Fibroblast of lung (primary cell): ENCODE measurements around the gene SPIN1. TPM values are rescaled to one million over a fixed set of nuclear protein-coding genes. Genes with fewer than 3 reads are reported as not detected.
"Not testable (repeated sequence)": the region's sequence is repeated elsewhere in the genome, so short reads cannot be mapped to it uniquely, and the experiment has no call there.

ENCODE experiments used
- DNase-seq, 2 donors: peaks; one replicate each; pipeline versions ENCODE4 v3.0.0 to v3.0.0-alpha.2; 2010; ENCODE audit warnings: low read depth in 2 of 2
- H2AFZ ChIP-seq: 2 replicates; pipeline ENCODE4 v1.5.1; 2012; ENCODE audit warnings: low read length, control low read depth, inconsistent platforms
- H3K27ac ChIP-seq: 2 replicates; pipeline ENCODE4 v1.5.1; 2011; ENCODE audit warnings: low read length, control low read depth; ENCODE audit not compliant: insufficient read depth
- H3K27me3 ChIP-seq: 2 replicates; pipeline ENCODE4 v1.5.1; 2011; ENCODE audit warnings: mild to moderate bottlenecking, low read length; ENCODE audit not compliant: control insufficient read depth, insufficient read depth
- H3K36me3 ChIP-seq: 2 replicates; pipeline ENCODE4 v1.5.1; 2011; ENCODE audit warnings: low read length; ENCODE audit not compliant: control insufficient read depth, insufficient read depth
- H3K4me1 ChIP-seq: 2 replicates; pipeline ENCODE4 v1.5.1; 2011; ENCODE audit warnings: low read length; ENCODE audit not compliant: control insufficient read depth, insufficient read depth; ENCODE audit errors: extremely low read depth
- H3K4me2 ChIP-seq: 2 replicates; pipeline ENCODE4 v1.5.1; 2011; ENCODE audit warnings: low read length, control low read depth; ENCODE audit not compliant: insufficient read depth; ENCODE audit errors: extremely low read depth
- H3K4me3 ChIP-seq, 4 experiments: fragments of 200-600 bp in 1 of 4; sonication (generic) in 1 of 4; replicated peaks in 1 of 4; 2 replicates each; pipeline ENCODE4 v1.5.1; 2011 to 2016; ENCODE audit warnings: low read length in 4 of 4, low read depth in 3 of 4, mild to moderate bottlenecking in 3 of 4, control low read depth in 2 of 4, inconsistent platforms in 1 of 4, mixed read lengths in 1 of 4; ENCODE audit not compliant: insufficient read depth in 1 of 4; ENCODE audit errors: control extremely low read depth in 1 of 4
- H3K79me2 ChIP-seq: 2 replicates; pipeline ENCODE4 v1.5.1; 2012; ENCODE audit warnings: mild to moderate bottlenecking, low read length, inconsistent platforms; ENCODE audit not compliant: control insufficient read depth, insufficient read depth
- H3K9ac ChIP-seq: 2 replicates; pipeline ENCODE4 v1.5.1; 2011; ENCODE audit warnings: mild to moderate bottlenecking, low read length, control low read depth; ENCODE audit not compliant: insufficient read depth
- H3K9me3 ChIP-seq: 2 replicates; pipeline ENCODE4 v1.5.1; 2012; ENCODE audit warnings: low read depth, low read length; ENCODE audit not compliant: control insufficient read depth, insufficient read depth
- H4K20me1 ChIP-seq: 2 replicates; pipeline ENCODE4 v1.5.1; 2011; ENCODE audit warnings: low read length; ENCODE audit not compliant: control insufficient read depth, insufficient read depth; ENCODE audit errors: extremely low read depth
- CTCF ChIP-seq, 2 donors: IDR thresholded peaks in 1 of 2; conservative IDR thresholded peaks in 1 of 2; 1 replicate in 1 of 2; 2 replicates in 1 of 2; pipeline ENCODE4 v1.5.1; 2011 to 2012; ENCODE audit warnings: low read length in 2 of 2, control low read depth in 1 of 2, inconsistent platforms in 1 of 2, low read depth in 1 of 2, mild to moderate bottlenecking in 1 of 2
- EZH2 ChIP-seq: IDR thresholded peaks from 2 replicates; pipeline ENCODE4 v1.5.1; 2012; ENCODE audit warnings: low read length, control low read depth, mild to moderate bottlenecking; ENCODE audit errors: missing control alignments
- polyA plus RNA-seq, 2 donors: library from polyadenylated mRNA; depleted of rRNA in 1 of 2; stranded (reverse) in 1 of 2; unstranded in 1 of 2; fragments of >200 nt; gene quantifications; 2 replicates each; pipeline ENCODE4 v1.2.1, GENCODE V29; 2011 to 2012; ENCODE audit warnings: missing spikeins in 1 of 2
- total RNA-seq: library from RNA; depleted of rRNA; stranded (reverse); fragments of >200 nt; gene quantifications from 2 replicates; pipeline ENCODE4 v1.2.1, GENCODE V29; 2014

SPIN1 gene
- total and polyA plus RNA-seq, 2 donors (not counting 1 experiment from before 2014, with no cell fraction given), result 96.9 to 121 TPM

GRCh38 chr9:88344013-88344412, 44.2 kb upstream of the SPIN1 start:
- no peak for DNase-seq
- Histone ChIP-seq H2AFZ (no peak overlapping the region), H3K9me3 (no peaks in the 10 kb centered on the region), H3K4me1 (no peaks in the 10 kb centered on the region), H4K20me1 (no peaks in the 10 kb centered on the region), H3K4me2 (no peak overlapping the region), H3K79me2 (no peaks in the 10 kb centered on the region), H3K27me3 (no peaks in the 10 kb centered on the region), H3K9ac (no peak overlapping the region), H3K36me3 (no peaks in the 10 kb centered on the region), H3K27ac (no peak overlapping the region), H3K4me3 (no peak overlapping the region)
- TF ChIP-seq EZH2 (no peak), CTCF (conservative IDR thresholded peaks at IDR 0.05 in 1 of 2, IDR thresholded peaks at IDR 0.05 in 1 of 2; ENCODE audit: low read depth in 1 of 2, low read length in 2 of 2) (no peak)

- not testable (repeated sequence) for H3K27me3 ChIP-seq, H3K27ac ChIP-seq, H3K4me1 ChIP-seq, DNase-seq, H3K4me2 ChIP-seq, H3K9me3 ChIP-seq, H2AFZ ChIP-seq, H3K36me3 ChIP-seq, H3K9ac ChIP-seq, H3K79me2 ChIP-seq, H3K4me3 ChIP-seq, H4K20me1 ChIP-seq
These were observed 37.9 kb upstream of the SPIN1 start for GRCh38 chr9:88350354-88350753.

GRCh38 chr9:88355166-88355565, 33.1 kb upstream of the SPIN1 start:
- Histone ChIP-seq H3K79me2 (no peaks in the 10 kb centered on the region), H4K20me1 (no peaks in the 10 kb centered on the region), H3K27ac (no peak overlapping the region), H3K9ac (no peak overlapping the region), H2AFZ (no peak overlapping the region), H3K4me3 (no peak overlapping the region), H3K4me2 (no peak overlapping the region), H3K36me3 (no peaks in the 10 kb centered on the region), H3K27me3 (no peaks in the 10 kb centered on the region), H3K9me3 (no peaks in the 10 kb centered on the region), H3K4me1 (no peaks in the 10 kb centered on the region)
- peak; percentile 7 to 47 for DNase-seq
- TF ChIP-seq EZH2, result no peak
- TF ChIP-seq CTCF (conservative IDR thresholded peaks at IDR 0.05 in 1 of 2, IDR thresholded peaks at IDR 0.05 in 1 of 2; ENCODE audit: low read depth in 1 of 2, low read length in 2 of 2), result no peak

GRCh38 chr9:88357250-88357649, 31.0 kb upstream of the SPIN1 start:
- not testable (repeated sequence) for H3K27ac ChIP-seq, H3K27me3 ChIP-seq, H2AFZ ChIP-seq, H3K36me3 ChIP-seq, H3K79me2 ChIP-seq, H3K4me1 ChIP-seq, H3K4me2 ChIP-seq, H4K20me1 ChIP-seq, DNase-seq, H3K4me3 ChIP-seq, H3K9ac ChIP-seq, H3K9me3 ChIP-seq
